K562 (cell line): ENCODE data around the gene EMC8. TPM values are rescaled to one million over a fixed set of nuclear protein-coding genes. Genes with fewer than 3 reads are reported as not detected.

Source experiments
- ATAC-seq: fragments of 200-7000 bp; cut with Tn5 transposase; 3 replicates; pipeline ENCODE4 v1.9.1; 2020; ENCODE audit warnings: moderate library complexity
- BruUV-seq: library from RNA; stranded (reverse); fragments of 400-500 nt; replicated peaks from 2 replicates; lab custom pipeline; 2021; lab: Mats Ljungman, UMichigan
- CTCF ChIA-PET: fragments of 300-600 bp; formaldehyde crosslinking; extraction: SDS; loops from one replicate; lab custom pipeline; 2021; ENCODE audit warnings: low intra/inter-chr PET ratio; lab: Yijun Ruan, JAX
- POLR2A ChIA-PET: fragments of 300-600, 350-650 bp; sonication (Branson Sonifier 250); formaldehyde crosslinking; extraction: SDS; loops from one replicate; lab custom pipeline; 2021; ENCODE audit warnings: antibody characterized with exemption, inconsistent platforms; lab: Yijun Ruan, JAX
- DNase-seq, 4 experiments: peaks; one replicate each; pipeline versions ENCODE4 v3.0.0 to v3.0.0-alpha.2; 2011 to 2018; ENCODE audit warnings: low spot score in 3 of 4, mixed read lengths in 3 of 4; ENCODE audit errors: extremely low read depth in 1 of 4
- FAIRE-seq: peaks from 2 replicates; lab custom pipeline; 2011; peaks lifted over from hg19 to GRCh38; lab: Jason Lieb, UNC
- H2AFZ ChIP-seq: 2 replicates; pipeline ENCODE4 v1.6.0; 2011; ENCODE audit warnings: low read depth, low read length, control low read depth, inconsistent platforms
- H3K27ac ChIP-seq: fragments of 200-600 bp; 3 replicates; pipeline ENCODE4 v1.8.0; 2011; ENCODE audit warnings: low read depth, mild to moderate bottlenecking, control low read depth, inconsistent platforms, low read length, moderate library complexity, mixed read lengths; ENCODE audit errors: extremely low read depth
- H3K27me3 ChIP-seq, 2 experiments: fragments of 300-600 bp in 1 of 2; 2 replicates in 1 of 2; 3 replicates in 1 of 2; pipeline versions ENCODE4 v1.6.0 to v1.8.0; 2011; ENCODE audit warnings: inconsistent platforms in 2 of 2, low read length in 2 of 2, mild to moderate bottlenecking in 1 of 2, mixed read lengths in 1 of 2, moderate library complexity in 1 of 2; ENCODE audit not compliant: control insufficient read depth in 2 of 2, insufficient read depth in 2 of 2
- H3K36me3 ChIP-seq: fragments of 300-600 bp; 3 replicates; pipeline ENCODE4 v1.8.0; 2011; ENCODE audit warnings: mild to moderate bottlenecking, low read length, inconsistent platforms; ENCODE audit not compliant: control insufficient read depth, insufficient read depth
- H3K4me1 ChIP-seq, 2 experiments: fragments of 200-600 bp in 1 of 2; replicated peaks in 1 of 2; 2 replicates in 1 of 2; 3 replicates in 1 of 2; pipeline versions ENCODE4 v1.5.1 to v1.8.0; 2011; ENCODE audit warnings: inconsistent platforms in 2 of 2, low read length in 2 of 2, mild to moderate bottlenecking in 1 of 2, mixed read lengths in 1 of 2, moderate library complexity in 1 of 2; ENCODE audit not compliant: control insufficient read depth in 2 of 2, insufficient read depth in 2 of 2
- H3K4me2 ChIP-seq: 2 replicates; pipeline ENCODE4 v1.6.1; 2011; ENCODE audit warnings: low read length, control low read depth, inconsistent platforms, mixed read lengths; ENCODE audit not compliant: insufficient read depth
- H3K4me3 ChIP-seq: fragments of 200-600 bp; sonication (generic), shearing (Covaris generic); 2 replicates; pipeline ENCODE4 v1.5.1; 2016; ENCODE audit warnings: control low read depth, inconsistent platforms
- H3K79me2 ChIP-seq: fragments of 200-600 bp; 3 replicates; pipeline ENCODE4 v1.8.0; 2011; ENCODE audit warnings: low read length, inconsistent platforms; ENCODE audit not compliant: control insufficient read depth, insufficient read depth
- H3K9ac ChIP-seq, 2 experiments: 2 replicates each; pipeline versions ENCODE4 v1.6.0 to v1.6.1; 2011; ENCODE audit warnings: low read depth in 2 of 2, low read length in 2 of 2, control low read depth in 1 of 2, inconsistent platforms in 1 of 2, mild to moderate bottlenecking in 1 of 2, mixed read lengths in 1 of 2; ENCODE audit not compliant: insufficient read depth in 1 of 2
- H3K9me1 ChIP-seq: one replicate; pipeline ENCODE4 v1.6.0; 2011; ENCODE audit warnings: inconsistent platforms, mild to moderate bottlenecking, low read length, moderate library complexity; ENCODE audit not compliant: control insufficient read depth, insufficient read depth
- H3K9me3 ChIP-seq: replicated peaks from 2 replicates; pipeline ENCODE4 v1.5.1; 2011; ENCODE audit warnings: low read depth, low read length, inconsistent platforms; ENCODE audit not compliant: control insufficient read depth, insufficient read depth
- H4K20me1 ChIP-seq: replicated peaks from 2 replicates; pipeline ENCODE4 v1.6.1; 2011; ENCODE audit warnings: low read length, inconsistent platforms, mixed read lengths; ENCODE audit not compliant: control insufficient read depth, insufficient read depth
- CUX1 ChIP-seq: fragments of 200-800 bp; sonication (Bioruptor generic); IDR thresholded peaks from 2 replicates; pipeline ENCODE4 v1.6.1; 2016; ENCODE audit warnings: missing genetic modification characterization, missing compliant biosample characterization
- ESRRA ChIP-seq: fragments of 450-650 bp; IDR thresholded peaks from 2 replicates; pipeline ENCODE4 v1.6.1; 2014; ENCODE audit warnings: low read depth, mild to moderate bottlenecking, moderate library complexity, borderline replicate concordance
- MNT ChIP-seq, 2 experiments: fragments of 450-650 bp; conservative IDR thresholded peaks; 2 replicates each; pipeline ENCODE4 v1.6.1; 2017; ENCODE audit warnings: mild to moderate bottlenecking in 2 of 2, moderate library complexity in 2 of 2
- NCOA1 ChIP-seq: fragments of 450-650 bp; IDR thresholded peaks from 2 replicates; pipeline ENCODE4 v1.6.1; 2016; ENCODE audit warnings: low read depth
- RAD21 ChIP-seq, 2 experiments: fragments of 250-450 bp in 1 of 2; fragments of 450-650 bp in 1 of 2; sonication (Bioruptor Pico) in 1 of 2; formaldehyde crosslinking in 1 of 2; IDR thresholded peaks in 1 of 2; conservative IDR thresholded peaks in 1 of 2; 2 replicates each; pipeline versions ENCODE4 v1.4.0 to v1.8.0; 2020 to 2022; ENCODE audit warnings: mild to moderate bottlenecking in 2 of 2, moderate library complexity in 1 of 2
- RFX7 ChIP-seq: fragments of 250-450 bp; sonication (Bioruptor Pico); IDR thresholded peaks from 2 replicates; pipeline ENCODE4 v1.5.1; 2021; ENCODE audit warnings: mild to moderate bottlenecking
- SP2 ChIP-seq: IDR thresholded peaks from 2 replicates; pipeline ENCODE4 v1.6.1; 2011; ENCODE audit warnings: mild to moderate bottlenecking, low read depth, low read length, moderate library complexity; ENCODE audit not compliant: poor library complexity, severe bottlenecking; ENCODE audit errors: extremely low read depth
- ZNF431 ChIP-seq: sonication (generic); formaldehyde crosslinking; IDR thresholded peaks from 2 replicates; pipeline ENCODE4 v1.8.0; 2022; ENCODE audit warnings: mild to moderate bottlenecking, missing genetic modification reagents
- WGBS: fragments of 100-300 bp; shearing (Covaris generic); methylation state at CpG from one replicate; pipeline ENCODE4 v1.1.6; 2016; ENCODE audit warnings: low coverage, mixed read lengths; ENCODE audit not compliant: insufficient coverage; ENCODE audit errors: missing lambda C conversion rate; 5-methylcytosine and 5-hydroxymethylcytosine counted together
- in situ Hi-C: fragments of 300-500 bp; cut with MboI; formaldehyde crosslinking; loops from 4 replicates; pipeline ENCODE4 v1.15.0; 2018; ENCODE audit warnings: inconsistent platforms, mixed read lengths
- intact Hi-C: fragments of 100-400 bp; cut with micrococcal nuclease; formaldehyde crosslinking; loops from 2 replicates; pipeline ENCODE4 v1.14.2; 2022
- polyA plus RNA-seq, 8 experiments: library from polyadenylated mRNA; depleted of rRNA in 4 of 8; stranded (reverse) in 5 of 8; unstranded in 3 of 8; fragments of >200 nt; fragmentation: Nextera tagmentation in 2 of 8; fragmentation: Illumina TruSeq in 1 of 8; extraction: Ambion mirVana in 2 of 8; extraction: Trizol in 1 of 8; gene quantifications; 2 replicates each; pipeline versions ENCODE4 v1.2.1 to v1.2.3, GENCODE V29; 2011 to 2014; ENCODE audit warnings: inconsistent platforms in 1 of 8, missing spikeins in 1 of 8
- total RNA-seq, 7 experiments: library from RNA; depleted of rRNA in 6 of 7; stranded (reverse); fragments of >200 nt in 6 of 7; fragmentation: Illumina TruSeq in 2 of 7; extraction: Trizol in 2 of 7; gene quantifications; 2 replicates each; pipeline versions ENCODE4 v1.2.1 to v1.2.3, GENCODE V29; 2011 to 2021; ENCODE audit warnings: low replicate concordance in 1 of 7

The EMC8 gene
- total and polyA plus RNA-seq, 9 of the 15 experiments (the other 6 are each of a cell fraction or from before 2014, with no cell fraction given): 11.4 to 81.8 (median 48.6) TPM

- no peak for TF ChIP-seq CUX1 (CRISPR knock-in tag)
These were observed 20.4 kb upstream of the EMC8 start (continued) for GRCh38 chr16:85819771-85820170.

- H3K9me3 ChIP-seq: no peaks in the 10 kb centered on the region
- H3K27ac ChIP-seq: no peak overlapping the region
- in situ Hi-C loops (no loop called here), intact Hi-C loops (no loop called here)
- peaks cover 0 to 7% of the 10 kb centered on the region in 2 experiments; a peak in 1 of 5 replicates for H3K4me1 ChIP-seq
- peaks cover 13 to 33% of the 10 kb centered on the region in 2 experiments; a peak in 4 of 5 replicates for H3K27me3 ChIP-seq
- no peaks in the 10 kb centered on the region for H3K79me2 ChIP-seq
- no peaks in the 10 kb centered on the region for H3K9me1 ChIP-seq
- H2AFZ ChIP-seq: no peak overlapping the region
- ChIA-PET CTCF (interaction anchor here (0.5 to 0.9 kb wide), 4 partner anchors 197 to 1177 kb away, joined by 3 to 4 read pairs (median 3); no protein-coding TSS in a partner anchor), POLR2A (interaction anchor here (0.7 to 1.0 kb wide), 3 partner anchors 9 to 23 kb away, joined by 3 to 6 read pairs (median 3); no protein-coding TSS in a partner anchor)
- DNase-seq: peak; percentile 82 to 87 (median 83)
- H3K4me2 ChIP-seq: no peak overlapping the region
- FAIRE-seq: peak; percentile 93
- H3K9ac ChIP-seq: no peak overlapping the region
- H4K20me1 ChIP-seq: peaks cover 8% of the 10 kb centered on the region
- ATAC-seq: peak; percentile 91
- WGBS: under 1% methylated on average over 9 of the region's 10 CpGs
- H3K36me3 ChIP-seq: no peaks in the 10 kb centered on the region
- no peak overlapping the region for H3K4me3 ChIP-seq
- BruUV-seq: no TSS peak
- TF ChIP-seq ESRRA (peak; percentile 65; the same call in 1 of the 2 replicates), RAD21 (CRISPR knock-in tag; conservative IDR thresholded peaks at IDR 0.05 in 1 of 2, IDR thresholded peaks at IDR 0.05 in 1 of 2) (peak; percentile 21 to 68; a peak in 3 of 4 replicates), SP2 (no peak), ZNF431 (CRISPR knock-in tag) (no peak), MNT (conservative IDR thresholded peaks at IDR 0.05) (no peak), RFX7 (CRISPR knock-in tag) (no peak), NCOA1 (no peak)
These were observed 19.9 kb upstream of the EMC8 start for GRCh38 chr16:85819245-85819644.
